NCI-H82 treated with DMSO at 0.1 percent for 48 hours (cell line): ENCODE results near the gene GCK.

Source experiments
- DNase-seq: peaks from one replicate; lab custom pipeline; 2025; ENCODE audit not compliant: unreplicated experiment; lab: John Stamatoyannopoulos, UW

GCK gene

DNA sequence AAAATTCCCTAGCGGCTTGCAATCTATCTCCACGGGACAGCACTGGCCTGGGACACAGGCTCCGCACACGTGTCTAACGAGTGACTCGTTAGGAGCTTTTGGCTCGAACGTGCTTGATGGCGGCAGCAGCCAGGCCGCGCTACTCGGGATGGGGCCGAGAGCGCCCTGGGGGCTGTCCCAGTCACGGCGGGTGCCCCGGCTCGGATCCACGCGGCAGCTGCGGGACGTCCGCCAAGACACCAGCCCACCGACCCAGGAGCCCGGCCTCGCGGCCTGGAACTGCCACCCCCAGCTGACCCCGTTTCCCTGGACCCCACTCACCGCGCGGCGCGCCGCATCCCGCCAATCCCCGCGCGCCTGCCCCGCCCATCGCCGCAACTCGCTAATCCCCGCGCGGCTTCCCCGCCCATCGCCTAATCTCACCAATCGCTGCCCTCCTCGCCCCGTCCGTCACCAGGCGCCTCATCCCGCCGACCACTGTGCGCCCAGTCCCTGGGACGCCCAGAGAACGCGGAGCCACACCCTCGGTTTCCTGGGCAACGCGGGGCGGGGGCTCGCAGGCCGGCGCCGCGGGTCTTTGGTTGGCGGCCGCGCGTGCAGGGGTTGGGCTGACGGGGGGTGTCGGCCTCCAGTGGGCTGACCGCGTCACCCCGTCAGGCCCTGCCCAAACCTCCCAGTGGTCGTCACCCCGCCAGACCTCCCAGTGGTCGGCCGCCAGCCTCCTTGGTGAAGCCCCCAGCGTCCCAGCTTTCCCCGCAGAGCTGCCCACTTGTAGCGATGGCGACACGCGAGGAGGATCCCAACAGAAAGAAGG lies 65.8 kb downstream of the GCK start, which contains the start of gene POLD2:
POLD2 (minus strand) TSS at position 359 of the 814 bp plus-strand sequence. CDS start 1,495 bp downstream, outside the sequence.
- peak; percentile 92 for DNase-seq

DNA sequence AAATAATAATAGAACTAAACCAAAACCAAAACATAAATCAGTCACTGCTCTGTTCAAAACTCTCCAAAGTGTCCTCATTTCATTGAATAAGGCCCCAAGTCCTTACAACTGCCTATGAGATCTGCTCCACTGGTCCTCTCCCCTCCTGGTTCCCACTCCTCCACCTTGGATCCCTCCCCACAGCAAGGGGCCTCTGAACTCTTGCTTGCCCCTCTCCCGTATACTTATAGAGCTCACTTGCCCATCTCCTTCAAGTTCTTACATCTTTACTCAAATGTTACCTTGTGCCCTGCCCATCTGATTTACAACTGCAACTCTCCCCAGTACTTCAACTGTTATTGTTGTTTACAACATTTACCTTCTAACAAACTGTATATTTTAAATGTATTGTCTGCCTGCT lies 66.7 kb downstream of the GCK start:
- no peak for DNase-seq

DNA sequence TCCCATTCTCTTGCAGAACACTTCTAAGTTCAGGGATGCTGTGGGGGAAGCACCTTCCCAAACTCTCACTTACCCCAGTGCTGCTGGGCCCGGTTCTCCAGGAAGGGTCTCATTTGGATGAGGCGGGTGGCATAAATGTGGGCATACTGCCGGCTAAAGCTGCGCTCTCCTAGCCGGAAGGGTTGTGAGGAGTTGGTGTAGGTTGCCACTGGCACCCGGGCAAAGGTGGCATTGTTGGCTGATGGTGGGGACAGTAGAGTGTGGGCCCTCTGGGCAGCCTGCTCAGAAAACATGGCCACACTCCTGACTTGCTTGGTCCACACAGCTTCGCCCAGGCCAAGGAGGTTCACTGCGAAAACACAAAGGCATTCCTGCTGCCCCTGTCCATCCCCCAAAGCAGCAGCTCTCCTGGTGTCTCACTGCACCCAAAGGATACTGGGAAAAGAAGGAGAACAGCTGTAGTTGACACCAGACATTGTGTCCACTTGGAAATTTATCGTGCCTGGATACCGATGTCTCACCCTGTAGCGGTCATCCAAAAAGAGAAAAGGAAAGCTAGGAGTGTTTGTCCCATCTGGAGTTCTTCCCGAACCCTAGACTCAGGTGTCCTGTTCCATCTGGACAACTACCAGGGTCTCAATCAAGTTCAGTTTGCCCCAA lies 67.3 kb downstream of the GCK start:
- no peak for DNase-seq

- DNase-seq, result no peak
Observed at GRCh38 chr7:44120395-44120794, 68.8 kb downstream of the GCK start.

- DNase-seq, result no peak
Observed at GRCh38 chr7:44119829-44120380, 69.3 kb downstream of the GCK start.

DNA sequence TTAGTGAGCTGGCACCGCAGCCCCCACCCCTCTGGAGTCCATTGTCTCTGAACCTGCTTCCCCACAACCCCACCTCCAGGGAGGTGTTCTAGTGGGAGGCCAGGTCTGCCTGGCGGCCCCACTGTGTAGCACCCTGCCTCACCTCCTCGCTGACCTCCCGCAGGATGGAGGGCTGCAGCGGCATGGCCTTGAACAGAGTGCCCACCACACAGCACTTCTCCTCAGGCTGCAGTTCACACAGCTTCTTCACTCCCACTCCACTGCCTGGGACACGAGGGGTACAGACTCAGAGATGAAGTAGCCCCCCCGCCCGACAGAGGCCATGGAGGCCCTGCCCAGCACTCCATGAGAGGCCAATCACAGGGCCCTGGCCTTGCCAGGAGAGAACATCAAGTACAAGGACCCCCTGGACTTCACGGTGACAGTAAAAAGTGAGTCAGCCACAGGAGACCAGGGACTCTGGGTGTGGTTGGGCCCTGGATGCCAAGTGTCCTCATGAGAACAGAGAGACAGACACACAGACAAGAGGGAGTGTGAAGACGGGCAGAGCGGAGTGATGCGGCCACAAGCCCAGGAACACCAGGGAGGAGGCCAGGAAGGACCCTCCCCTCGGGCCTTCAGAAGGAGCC lies 71.3 kb downstream of the GCK start:
- no peak for DNase-seq

- no peak for DNase-seq
Observed at GRCh38 chr7:44116789-44117666, 72.2 kb downstream of the GCK start.

GRCh38 chr7:44116087-44116788 lies 73.0 kb downstream of the GCK start:
- DNase-seq, result no peak

GRCh38 chr7:44114586-44115310 lies 74.5 kb downstream of the GCK start:
- DNase-seq, result no peak

- DNase-seq, result no peak
Observed at GRCh38 chr7:44113764-44114354, 75.4 kb downstream of the GCK start.

GRCh38 chr7:44112997-44113763 lies 76.1 kb downstream of the GCK start:
- no peak for DNase-seq

GRCh38 chr7:44112231-44112996 lies 76.8 kb downstream of the GCK start:
- DNase-seq, result no peak

DNA sequence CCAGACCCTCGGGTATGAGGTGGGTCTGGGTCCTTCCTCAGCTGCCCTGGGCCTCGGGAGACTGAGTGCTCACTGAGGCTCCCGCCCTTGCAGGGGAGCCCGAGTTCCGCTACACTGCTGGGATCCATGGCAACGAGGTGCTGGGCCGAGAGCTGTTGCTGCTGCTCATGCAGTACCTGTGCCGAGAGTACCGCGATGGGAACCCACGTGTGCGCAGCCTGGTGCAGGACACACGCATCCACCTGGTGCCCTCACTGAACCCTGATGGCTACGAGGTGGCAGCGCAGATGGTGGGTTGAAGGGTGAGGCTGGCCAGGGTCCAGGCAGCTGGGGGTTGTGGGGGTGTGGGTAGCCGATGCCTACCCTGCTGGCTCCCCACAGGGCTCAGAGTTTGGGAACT lies 77.5 kb downstream of the GCK start:
- no peak for DNase-seq

DNA sequence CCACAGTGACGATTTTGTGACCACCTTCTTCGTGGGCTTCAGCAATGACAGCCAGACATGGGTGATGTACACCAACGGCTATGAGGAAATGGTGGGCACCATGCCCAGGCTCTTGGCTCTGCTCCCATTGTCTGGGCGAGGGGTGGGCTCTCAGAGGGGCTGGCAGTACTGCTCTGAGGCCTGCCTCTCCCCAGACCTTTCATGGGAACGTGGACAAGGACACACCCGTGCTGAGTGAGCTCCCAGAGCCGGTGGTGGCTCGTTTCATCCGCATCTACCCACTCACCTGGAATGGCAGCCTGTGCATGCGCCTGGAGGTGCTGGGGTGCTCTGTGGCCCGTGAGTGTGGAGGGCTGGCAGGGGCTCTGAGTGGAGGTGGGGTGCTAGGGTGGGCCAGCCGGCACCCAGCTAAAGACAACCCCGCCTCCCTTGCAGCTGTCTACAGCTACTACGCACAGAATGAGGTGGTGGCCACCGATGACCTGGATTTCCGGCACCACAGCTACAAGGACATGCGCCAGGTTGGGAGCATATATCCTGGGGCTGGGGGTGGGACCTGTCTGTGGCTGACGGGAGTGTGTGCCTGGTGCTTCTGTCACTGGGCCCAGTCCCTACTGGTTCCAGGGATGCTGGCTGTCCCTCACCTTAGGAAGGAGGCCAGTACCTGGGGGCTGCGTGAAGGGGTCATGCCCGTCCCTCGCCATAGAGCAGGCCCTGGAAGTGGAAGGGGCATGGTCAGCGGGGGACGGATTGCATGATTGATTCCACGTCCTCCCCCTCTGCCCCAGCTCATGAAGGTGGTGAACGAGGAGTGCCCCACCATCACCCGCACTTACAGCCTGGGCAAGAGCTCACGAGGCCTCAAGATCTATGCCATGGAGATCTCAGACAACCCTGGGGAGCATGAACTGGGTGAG lies 78.3 kb downstream of the GCK start:
- DNase-seq, result no peak

DNA sequence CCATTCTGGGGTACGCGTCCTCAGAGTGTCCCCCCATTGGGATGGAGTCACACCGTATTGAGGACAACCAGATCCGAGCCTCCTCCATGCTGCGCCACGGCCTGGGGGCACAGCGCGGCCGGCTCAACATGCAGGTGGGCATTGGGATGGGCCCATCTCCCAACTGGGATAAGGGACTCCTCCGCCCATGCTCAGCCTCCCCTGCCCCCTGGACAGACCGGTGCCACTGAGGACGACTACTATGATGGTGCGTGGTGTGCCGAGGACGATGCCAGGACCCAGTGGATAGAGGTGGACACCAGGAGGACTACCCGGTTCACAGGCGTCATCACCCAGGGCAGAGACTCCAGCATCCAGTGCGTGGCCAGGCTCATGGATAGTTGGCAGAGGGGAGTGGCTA lies 79.2 kb downstream of the GCK start:
- DNase-seq, result no peak
